NCI-H2227 treated with DMSO at 0.1 percent for 48 hours (cell line): ENCODE data around the gene SAMD3.
"Not testable (repeated sequence)": the region's sequence is repeated elsewhere in the genome, so short reads cannot be mapped to it uniquely, and the experiment has no call there.

Source experiments
- DNase-seq: peaks from one replicate; lab custom pipeline; 2025; lab: John Stamatoyannopoulos, UW

The SAMD3 gene

DNA sequence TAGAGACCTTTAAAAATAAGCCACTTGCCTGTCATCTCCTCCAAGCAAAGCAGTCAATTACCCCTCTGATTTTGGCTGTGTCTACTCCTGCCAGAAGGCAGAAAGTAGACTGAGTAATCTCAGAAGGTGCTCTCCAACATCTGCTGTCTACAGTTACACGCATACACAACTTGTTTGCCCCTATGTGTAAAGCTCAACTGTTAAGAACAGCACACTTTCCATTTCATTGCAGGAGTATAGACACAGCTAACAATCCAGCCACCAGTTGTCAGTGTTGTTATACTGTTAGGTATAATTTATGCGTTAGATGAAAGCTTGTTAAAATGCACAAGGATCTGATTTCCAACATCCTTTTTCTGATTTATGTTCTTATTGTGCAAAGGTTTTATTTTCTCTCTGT lies 88.2 kb downstream of the SAMD3 start:
- no peak for DNase-seq

DNA sequence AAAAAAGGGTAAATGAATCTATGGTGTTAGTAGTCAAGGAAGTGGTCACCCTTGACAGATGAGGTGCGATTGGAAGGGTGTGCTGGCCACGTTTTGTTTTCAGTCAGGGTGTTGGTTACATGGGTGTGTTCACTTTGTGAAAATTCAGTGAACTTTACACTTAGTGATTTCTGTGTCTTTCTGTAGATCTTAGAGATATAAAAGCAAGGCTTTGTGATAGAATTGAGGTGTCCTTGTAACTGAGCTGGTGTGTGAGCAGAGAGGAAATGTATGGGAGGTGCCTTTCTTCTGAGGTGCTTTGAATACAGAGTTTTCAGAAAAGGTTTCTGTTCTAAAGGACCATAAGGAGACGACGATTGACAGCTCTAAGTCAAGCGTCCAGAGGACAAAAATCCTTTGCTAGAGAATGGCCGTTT lies 90.5 kb downstream of the SAMD3 start:
- no peak for DNase-seq

DNA sequence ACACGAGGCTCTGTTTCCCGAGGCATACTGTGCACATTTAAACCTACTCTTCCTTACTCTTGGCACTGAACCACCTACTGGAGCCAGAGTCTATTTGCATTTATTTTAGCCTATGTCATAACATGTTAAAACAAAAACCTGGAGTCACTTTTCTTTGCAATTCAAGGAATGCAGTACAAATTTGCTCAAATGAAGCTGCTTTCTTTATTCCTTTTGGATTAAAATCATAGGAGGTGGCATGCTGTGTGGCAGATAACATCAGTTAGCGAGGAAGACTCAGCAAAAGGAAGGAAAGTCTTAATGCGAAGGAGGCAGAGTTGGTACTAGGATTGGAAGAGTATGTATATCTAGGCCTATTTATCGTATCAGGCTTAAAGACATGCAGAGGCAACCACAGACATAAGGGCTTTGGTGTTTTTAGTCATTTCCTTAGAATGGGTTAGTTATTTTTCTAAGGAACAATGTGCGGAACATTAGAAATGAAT lies 92.9 kb downstream of the SAMD3 start:
- DNase-seq: no peak

DNA sequence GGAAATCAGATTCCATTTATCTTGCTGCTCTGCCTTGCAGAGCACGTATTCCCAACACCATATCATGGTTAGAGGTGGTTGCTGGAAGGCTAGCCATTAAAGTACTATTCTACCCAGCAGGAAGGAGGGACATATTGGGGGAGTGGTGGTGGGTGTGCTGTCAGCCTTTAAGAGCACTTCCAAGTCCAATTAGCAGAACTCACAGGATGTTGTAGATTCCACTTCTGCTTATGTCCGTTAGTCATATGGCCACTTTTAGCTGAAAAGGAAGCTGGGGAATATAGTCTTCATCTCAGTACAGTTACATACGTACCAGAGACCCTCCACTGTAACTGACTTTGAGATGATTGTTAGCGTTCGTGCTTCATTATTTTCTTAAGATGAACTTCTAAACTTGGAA lies 94.4 kb downstream of the SAMD3 start:
- DNase-seq: no peak

DNA sequence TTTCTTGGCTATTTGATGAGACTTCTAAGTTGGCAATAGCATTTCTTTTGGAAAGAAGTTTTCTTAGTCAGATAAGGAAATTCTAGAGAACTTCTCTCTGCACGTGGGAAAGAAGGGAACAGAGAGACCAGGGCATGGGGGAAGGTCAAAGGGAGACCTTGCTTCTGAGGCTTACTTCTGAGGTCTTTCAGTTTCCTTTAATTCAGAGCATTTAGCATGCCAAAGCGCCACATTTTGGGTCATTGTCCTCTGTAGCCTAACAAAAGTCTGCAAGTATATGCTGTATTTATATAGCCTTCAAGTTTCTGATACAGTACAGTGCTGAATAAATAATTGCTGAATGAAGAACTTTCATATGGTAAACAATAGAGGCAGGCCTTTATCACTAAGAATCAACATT lies 95.6 kb downstream of the SAMD3 start:
- DNase-seq: no peak

DNA sequence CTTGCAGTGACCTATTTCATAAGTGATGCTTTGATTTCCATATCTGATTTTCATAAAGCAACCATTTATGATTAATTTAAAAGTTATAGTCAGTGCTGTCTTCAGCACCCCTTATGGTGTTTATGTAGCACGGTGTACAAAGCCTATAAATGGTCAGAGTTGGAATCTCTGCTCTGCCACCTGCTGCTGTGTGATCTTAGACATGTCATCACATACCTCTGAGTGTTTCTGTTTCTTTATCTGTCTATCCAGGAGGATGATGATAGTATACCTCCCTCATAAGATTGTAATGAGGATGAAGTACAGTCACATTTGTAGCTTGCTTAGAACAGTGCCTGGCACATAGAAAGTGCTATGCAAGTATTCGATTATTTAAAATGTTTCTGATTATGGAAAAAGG lies 100.5 kb downstream of the SAMD3 start:
- no peak for DNase-seq

DNA sequence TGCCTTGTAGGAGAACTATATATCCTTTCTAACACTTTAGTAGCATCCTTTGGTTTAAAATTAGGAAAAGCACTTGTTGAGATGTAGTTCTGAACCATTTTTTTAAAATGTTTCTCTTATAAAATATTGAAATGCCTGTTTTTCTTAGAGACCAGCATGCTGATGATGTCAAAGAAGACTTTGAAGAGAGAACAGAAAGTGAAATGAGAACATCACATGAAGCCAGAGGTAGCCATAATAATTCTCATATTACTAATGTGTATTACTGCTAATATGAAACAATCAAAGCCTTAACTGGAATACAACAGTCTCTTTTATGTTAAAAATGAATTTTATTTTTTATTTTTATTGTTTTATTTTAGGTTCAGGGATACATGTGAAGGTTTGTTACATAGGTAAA lies 102.0 kb downstream of the SAMD3 start:
- DNase-seq: no peak

DNA sequence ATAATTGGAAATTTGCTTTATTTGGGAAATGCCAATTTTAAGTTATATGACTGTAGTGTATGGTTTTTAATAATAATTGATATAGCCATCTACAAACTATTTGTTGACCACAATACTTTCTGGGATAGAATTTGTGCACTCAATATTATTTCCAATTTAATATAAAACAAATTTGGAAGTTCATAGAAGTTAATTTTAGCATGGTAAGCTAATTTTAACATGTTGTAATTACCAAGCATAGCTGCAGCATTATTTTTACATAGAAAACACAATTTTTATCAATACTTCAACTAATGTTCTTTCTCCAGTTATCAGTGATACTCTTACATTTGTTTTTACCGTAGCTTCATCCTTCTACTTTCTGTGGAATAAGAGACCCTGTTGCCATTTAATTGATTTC lies 103.5 kb downstream of the SAMD3 start:
- no peak for DNase-seq

DNA sequence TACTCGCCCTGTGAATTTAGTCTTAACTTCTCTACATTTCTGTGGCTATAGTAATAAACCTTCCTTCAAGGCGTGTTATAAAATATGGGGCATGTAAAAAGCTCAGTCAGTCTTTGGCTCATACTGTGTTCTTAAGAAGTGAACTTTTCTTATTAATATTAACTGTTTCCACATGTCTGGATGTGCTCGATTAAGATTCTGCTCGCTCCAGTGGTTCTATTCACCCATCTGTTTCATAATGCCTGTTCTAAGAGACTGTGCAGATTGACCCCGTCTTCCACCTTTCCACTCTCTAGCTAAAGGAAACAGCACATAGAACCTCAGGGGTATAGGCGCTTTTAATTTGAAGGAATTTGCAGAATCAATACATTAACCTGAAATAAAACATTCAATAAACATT lies 104.5 kb downstream of the SAMD3 start:
- no peak for DNase-seq

DNA sequence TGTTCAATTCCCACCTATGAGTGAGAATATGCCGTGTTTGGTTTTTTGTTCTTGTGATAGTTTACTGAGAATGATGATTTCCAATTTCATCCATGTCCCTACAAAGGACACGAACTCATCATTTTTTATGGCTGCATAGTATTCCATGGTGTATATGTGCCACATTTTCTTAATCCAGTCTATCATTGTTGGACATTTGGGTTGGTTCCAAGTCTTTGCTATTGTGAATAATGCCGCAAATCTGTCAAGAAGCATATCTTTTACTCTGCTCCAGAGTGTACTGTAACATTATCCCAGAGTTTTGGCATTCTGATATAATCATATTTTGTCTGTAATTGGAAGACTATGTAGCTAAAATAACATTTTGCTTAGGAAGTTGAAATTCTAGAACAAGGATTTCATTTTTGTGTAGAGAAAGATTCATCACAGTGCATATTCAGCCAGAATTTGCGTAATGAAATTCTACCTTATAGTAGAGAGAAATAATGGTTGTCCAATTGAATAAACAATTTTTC lies 105.5 kb downstream of the SAMD3 start:
- not testable (repeated sequence) for DNase-seq

DNA sequence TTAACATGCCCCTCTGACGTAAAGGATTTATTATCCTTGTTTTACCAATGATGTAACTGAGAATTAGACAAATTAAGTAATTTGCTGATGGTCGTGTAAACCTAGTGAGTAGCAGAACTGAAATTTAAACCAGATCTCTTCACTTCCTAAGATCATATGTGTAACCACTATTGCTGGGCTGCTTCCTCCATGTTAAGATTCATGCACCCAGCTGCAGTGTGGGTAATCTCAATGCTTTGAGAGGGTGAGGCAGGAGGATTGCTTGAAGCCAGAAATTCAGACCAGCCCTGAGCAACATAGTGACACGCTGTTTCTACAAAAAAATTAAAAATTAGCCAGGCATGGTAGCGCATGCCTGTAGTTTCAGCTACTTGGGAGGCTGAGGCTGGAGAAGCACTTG lies 106.5 kb downstream of the SAMD3 start:
- no peak for DNase-seq

DNA sequence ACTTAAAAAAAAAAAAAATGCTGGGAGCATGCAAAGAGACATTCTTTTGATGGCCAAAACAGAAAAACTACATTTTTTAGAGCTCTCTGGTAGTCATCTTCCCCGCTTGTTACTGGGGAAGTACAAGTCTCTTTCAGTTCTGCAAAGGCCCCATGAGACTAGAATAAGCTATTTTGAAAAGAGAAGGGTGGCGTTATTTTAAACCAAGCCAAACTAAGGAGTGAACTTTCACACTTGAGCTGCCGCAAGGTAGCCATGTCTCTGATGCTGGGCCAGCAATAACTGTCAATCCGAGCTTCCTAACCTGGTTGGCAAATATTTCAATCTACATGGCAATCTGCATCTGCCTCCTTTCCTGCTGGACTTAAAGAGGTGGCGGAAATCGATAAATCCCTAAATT lies 107.7 kb downstream of the SAMD3 start:
- DNase-seq: no peak

DNA sequence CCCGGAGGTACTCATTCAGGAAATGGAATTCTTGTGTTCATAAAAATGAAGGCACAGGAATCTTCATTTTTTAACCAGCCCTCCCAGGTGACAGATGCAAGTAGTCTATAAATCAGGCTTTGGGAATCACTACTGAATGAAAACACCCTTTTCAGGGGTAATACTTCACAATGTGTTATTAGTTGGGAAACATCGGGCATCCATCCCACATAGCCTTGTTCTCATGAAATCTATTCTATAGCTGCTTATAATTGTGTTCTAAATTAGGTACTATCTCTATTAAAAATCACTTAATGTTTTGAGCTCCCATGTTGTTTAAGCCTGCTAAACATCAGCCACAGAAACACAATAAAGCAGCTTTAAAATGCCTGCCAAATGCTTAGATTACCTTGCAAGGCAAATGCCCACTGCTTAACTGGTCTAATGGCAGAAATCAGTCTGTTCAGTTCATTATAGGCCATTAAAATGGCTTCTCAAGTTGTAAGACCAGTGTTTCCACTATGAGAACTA lies 109.5 kb downstream of the SAMD3 start:
- no peak for DNase-seq

DNA sequence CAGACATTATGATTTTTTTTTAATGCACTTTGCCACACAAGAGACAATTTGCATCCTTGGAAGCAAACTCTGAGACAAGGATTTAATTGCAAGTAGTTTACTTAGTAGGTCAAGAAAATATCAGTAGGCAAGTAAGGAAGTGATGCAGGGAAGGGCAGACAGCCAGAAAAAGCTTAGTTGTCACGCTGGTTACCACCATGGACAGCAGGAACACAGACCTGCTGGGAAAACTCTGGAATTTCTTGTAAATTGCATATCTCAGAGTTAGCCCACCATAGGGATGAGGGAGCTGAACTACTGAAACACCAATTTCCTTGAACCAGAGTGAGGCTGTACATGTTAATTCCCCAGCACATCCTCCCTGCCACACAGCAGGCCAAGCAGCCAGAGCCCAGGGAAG lies 111.7 kb downstream of the SAMD3 start:
- DNase-seq: no peak

DNA sequence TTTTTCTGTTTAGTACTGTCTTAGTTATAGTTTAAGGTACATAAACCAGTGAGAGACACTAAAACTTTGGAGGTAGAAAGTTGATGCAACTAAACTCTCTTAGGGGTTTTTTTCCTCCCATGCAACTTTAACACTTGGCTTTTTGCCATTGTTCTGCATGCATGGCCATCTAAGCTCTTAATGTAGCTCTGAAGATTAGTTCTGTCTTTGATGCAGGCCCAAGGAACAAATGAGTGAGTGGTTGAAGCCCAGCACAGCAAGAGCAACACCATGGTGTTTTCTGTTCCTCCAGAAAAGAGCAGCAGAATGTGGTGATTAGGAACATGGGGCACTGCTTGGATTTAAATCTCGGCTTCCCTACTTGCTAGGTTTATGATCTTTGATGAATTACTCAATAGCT lies 115.0 kb downstream of the SAMD3 start:
- no peak for DNase-seq

DNA sequence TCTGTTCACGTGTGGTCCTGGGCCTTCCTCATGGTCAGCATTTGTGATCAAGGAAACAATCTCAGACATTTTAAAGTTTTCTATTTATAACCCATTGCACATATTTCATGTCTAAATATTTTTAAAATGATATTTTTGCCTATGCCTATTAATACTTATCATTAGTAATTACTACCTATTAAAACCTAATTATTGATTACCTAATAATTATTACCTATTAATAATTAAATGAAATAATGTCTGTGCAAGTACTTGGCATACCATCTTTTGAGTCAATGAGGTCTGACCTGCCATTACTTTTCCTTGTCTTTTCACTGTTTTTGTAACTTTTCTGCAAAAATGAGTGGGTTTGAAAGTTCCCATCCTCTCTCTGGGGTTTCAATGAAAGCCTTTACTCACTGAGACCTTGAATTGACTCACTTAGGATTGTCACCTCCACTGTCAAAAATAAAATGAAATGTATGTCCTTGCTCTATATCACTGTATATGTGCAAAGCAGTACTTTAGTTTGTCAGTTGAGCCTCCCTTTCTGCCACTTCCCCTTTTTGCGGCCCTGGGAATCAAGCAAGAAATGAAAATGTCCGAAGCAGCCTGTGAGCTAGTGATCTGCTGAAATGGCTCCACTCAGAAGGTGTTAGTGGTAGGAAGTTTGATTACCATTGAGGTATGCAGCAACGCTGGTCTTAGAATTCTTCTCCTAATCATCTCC lies 116.6 kb downstream of the SAMD3 start:
- DNase-seq: no peak

DNA sequence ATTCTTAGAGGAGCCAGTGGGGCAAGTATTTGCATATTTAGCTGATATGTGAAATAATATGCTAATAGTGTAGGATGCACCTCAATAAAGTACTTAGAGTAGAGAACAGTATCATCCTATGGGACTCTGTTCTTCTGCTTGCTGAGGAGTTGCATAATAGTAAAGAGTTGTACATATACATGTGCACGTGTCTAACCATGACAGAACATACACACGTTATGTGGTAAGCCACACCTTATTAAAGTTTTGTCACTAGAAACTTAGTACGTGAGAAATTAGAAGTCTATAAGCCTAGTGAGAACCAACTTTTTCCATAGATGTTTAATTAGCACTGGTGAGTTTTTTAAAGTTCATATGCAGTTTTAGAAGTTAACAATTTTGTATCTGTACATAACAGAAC lies 123.6 kb downstream of the SAMD3 start:
- DNase-seq: no peak

DNA sequence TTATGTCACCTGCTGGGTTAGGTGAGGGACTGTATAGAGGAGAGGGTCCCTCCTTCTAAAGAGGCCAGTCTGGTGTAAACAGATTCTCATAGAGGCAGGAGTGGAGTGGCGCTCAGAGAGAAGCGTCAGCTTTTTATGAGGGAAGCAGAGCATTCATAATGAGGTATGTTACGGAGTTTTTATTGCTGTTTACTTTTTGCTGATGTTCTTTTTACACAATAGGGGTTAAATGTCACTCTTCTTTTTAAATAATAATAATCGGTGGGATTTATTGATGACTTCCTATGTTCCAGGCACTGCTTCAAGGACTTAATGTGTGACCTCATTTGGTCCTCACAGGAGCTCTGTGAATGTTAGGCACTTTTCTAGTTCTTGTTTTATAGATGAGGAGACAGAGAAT lies 124.4 kb downstream of the SAMD3 start:
- DNase-seq: no peak
